GM12878 (cell line): ENCODE data around the gene TTC23L. TPM values are rescaled to one million over a fixed set of nuclear protein-coding genes. Genes with fewer than 3 reads are reported as not detected.

Experiments used
- BHLHE40 ChIP-seq, 2 experiments: fragments of 450-650 bp in 1 of 2; IDR thresholded peaks; 2 replicates each; pipeline ENCODE4 v1.6.1; 2011 to 2017; ENCODE audit warnings: low read depth in 2 of 2, borderline replicate concordance in 1 of 2, improper control_type of control experiment in 1 of 2, low read length in 1 of 2, mild to moderate bottlenecking in 1 of 2
- CEBPB ChIP-seq, 2 experiments: fragments of 150-350 bp in 1 of 2; IDR thresholded peaks; 2 replicates each; pipeline ENCODE4 v1.6.1; 2012 to 2014; ENCODE audit warnings: low read depth in 2 of 2, low read length in 2 of 2, borderline replicate concordance in 1 of 2, inconsistent platforms in 1 of 2
- DPF2 ChIP-seq: fragments of 450-650 bp; IDR thresholded peaks from 2 replicates; pipeline ENCODE4 v1.6.1; 2017; ENCODE audit warnings: mild to moderate bottlenecking
- E2F8 ChIP-seq: fragments of 450-650 bp; IDR thresholded peaks from 2 replicates; pipeline ENCODE4 v1.6.1; 2018; ENCODE audit warnings: mild to moderate bottlenecking, low read depth, moderate library complexity; ENCODE audit not compliant: partially characterized antibody
- EED ChIP-seq: sonication (generic); IDR thresholded peaks from 2 replicates; pipeline ENCODE4 v1.6.1; 2016; ENCODE audit warnings: antibody characterized with exemption, low read depth
- FOXM1 ChIP-seq: IDR thresholded peaks from 2 replicates; pipeline ENCODE4 v1.6.1; 2012; ENCODE audit warnings: low read depth, mild to moderate bottlenecking, inconsistent platforms, low read length, moderate library complexity
- HCFC1 ChIP-seq: fragments of 150-350 bp; IDR thresholded peaks from 2 replicates; pipeline ENCODE4 v1.6.1; 2014; ENCODE audit warnings: low read length
- IKZF2 ChIP-seq, 2 experiments: fragments of 450-650 bp; IDR thresholded peaks; 2 replicates each; pipeline ENCODE4 v1.6.1; 2017; ENCODE audit warnings: mild to moderate bottlenecking in 2 of 2, moderate library complexity in 2 of 2
- IRF3 ChIP-seq: fragments of 450-650 bp; IDR thresholded peaks from 2 replicates; pipeline ENCODE4 v1.6.1; 2014; ENCODE audit warnings: mild to moderate bottlenecking
- JUNB ChIP-seq: IDR thresholded peaks from 2 replicates; pipeline ENCODE4 v1.6.1; 2016; ENCODE audit warnings: antibody characterized with exemption, mild to moderate bottlenecking
- NR2C1 ChIP-seq: fragments of 450-650 bp; IDR thresholded peaks from 2 replicates; pipeline ENCODE4 v1.6.1; 2017; ENCODE audit warnings: antibody characterized with exemption, mild to moderate bottlenecking, moderate library complexity
- NR2C2 ChIP-seq: IDR thresholded peaks from 2 replicates; pipeline ENCODE4 v1.6.1; 2011; ENCODE audit warnings: borderline replicate concordance, low read depth; ENCODE audit not compliant: control insufficient read depth, insufficient read length
- RCOR1 ChIP-seq: conservative IDR thresholded peaks from 2 replicates; pipeline ENCODE4 v1.6.1; 2012; ENCODE audit warnings: low read depth, low read length, improper control_type of control experiment
- RUNX3 ChIP-seq: IDR thresholded peaks from 2 replicates; pipeline ENCODE4 v1.6.1; 2012; ENCODE audit warnings: low read length, inconsistent platforms
- SRF ChIP-seq, 2 experiments: IDR thresholded peaks; 2 replicates each; pipeline ENCODE4 v1.6.1; 2011; ENCODE audit warnings: low read depth in 2 of 2, low read length in 2 of 2, mild to moderate bottlenecking in 1 of 2, moderate library complexity in 1 of 2
- STAT3 ChIP-seq: IDR thresholded peaks from 2 replicates; pipeline ENCODE4 v1.6.1; 2011; ENCODE audit warnings: low read depth, low read length, improper control_type of control experiment
- TARDBP ChIP-seq: IDR thresholded peaks from 2 replicates; pipeline ENCODE4 v1.6.1; 2016; ENCODE audit warnings: borderline replicate concordance
- USF1 ChIP-seq: IDR thresholded peaks from 2 replicates; pipeline ENCODE4 v1.6.1; 2011; ENCODE audit warnings: borderline replicate concordance, low read depth, mild to moderate bottlenecking, moderate library complexity, mixed read lengths, low read length; ENCODE audit not compliant: insufficient read depth; ENCODE audit errors: extremely low read length
- YY1 ChIP-seq: IDR thresholded peaks from 2 replicates; pipeline ENCODE4 v1.6.1; 2011; ENCODE audit warnings: low read depth, mild to moderate bottlenecking, low read length
- ZBTB40 ChIP-seq: fragments of 450-650 bp; IDR thresholded peaks from 2 replicates; pipeline ENCODE4 v1.6.1; 2016; ENCODE audit warnings: mild to moderate bottlenecking, moderate library complexity, borderline replicate concordance
- ZNF24 ChIP-seq: fragments of 450-650 bp; IDR thresholded peaks from 2 replicates; pipeline ENCODE4 v1.6.1; 2017; ENCODE audit warnings: antibody characterized with exemption, mild to moderate bottlenecking
- ZNF274 ChIP-seq: IDR thresholded peaks from one replicate; pipeline ENCODE4 v1.8.0; 2011; ENCODE audit not compliant: insufficient read length, insufficient read depth
- polyA plus RNA-seq, 11 experiments: library from polyadenylated mRNA; depleted of rRNA in 4 of 11; unstranded in 6 of 11; stranded (reverse) in 5 of 11; fragments of >200 nt; fragmentation: Nextera tagmentation in 4 of 11; fragmentation: Illumina TruSeq in 1 of 11; extraction: Ambion mirVana in 4 of 11; extraction: Trizol in 1 of 11; gene quantifications; 1 replicate in 1 of 11; 2 replicates in 10 of 11; pipeline versions ENCODE4 v1.2.1 to v1.2.3, GENCODE V29; 2011 to 2016; ENCODE audit warnings: inconsistent platforms in 2 of 11, missing spikeins in 2 of 11, low read depth in 1 of 11
- total RNA-seq, 4 experiments: library from RNA; depleted of rRNA in 3 of 4; stranded (reverse); fragments of >200 nt in 3 of 4; fragmentation: Illumina TruSeq in 1 of 4; extraction: Trizol in 1 of 4; gene quantifications; 2 replicates each; pipeline versions ENCODE4 v1.2.1 to v1.2.3, GENCODE V29; 2013 to 2021

TTC23L gene
- total and polyA plus RNA-seq, 10 of the 15 experiments (the other 5 are each of a cell fraction or from before 2014, with no cell fraction given) = 0.09 to 0.34 TPM; not detected in 8

GRCh38 chr5:34915139-34915855 is 76.3 kb downstream of the TTC23L start, which contains the start of the genes BRIX1 and RAD1 (continued):
- peak; percentile 97 for TF ChIP-seq ZBTB40
- 0 out of 2 replicates have a peak, but pooled peaks have one; percentile 25 for TF ChIP-seq IRF3
- TF ChIP-seq YY1 = peak; percentile 99
- TF ChIP-seq NR2C2 = no peak
- TF ChIP-seq TARDBP = peak; percentile 86
- TF ChIP-seq JUNB = no peak
- peak; percentile 84; the same call in 1 of the 2 replicates for TF ChIP-seq RCOR1
- TF ChIP-seq USF1 = no peak
- no peak for TF ChIP-seq CEBPB (IDR thresholded peaks at IDR 0.05; ENCODE audit: borderline replicate concordance in 1 of 2, low read depth in 2 of 2, low read length in 2 of 2)
- TF ChIP-seq ZNF24 = peak; percentile 82; the same call in 1 of the 2 replicates
- TF ChIP-seq IKZF2 (IDR thresholded peaks at IDR 0.05) = no peak; a peak in 1 of 4 replicates
- peak; percentile 85 for TF ChIP-seq HCFC1
- peak; percentile 92 for TF ChIP-seq E2F8
- no peak for TF ChIP-seq STAT3
- peak; percentile 95 for TF ChIP-seq RUNX3
- peak; percentile 44 to 77; a peak in 2 of 4 replicates for TF ChIP-seq SRF (IDR thresholded peaks at IDR 0.05; ENCODE audit: low read depth in 2 of 2, low read length in 2 of 2)
- TF ChIP-seq EED = no peak
- TF ChIP-seq ZNF274 = no peak
- TF ChIP-seq BHLHE40 (IDR thresholded peaks at IDR 0.05; ENCODE audit: borderline replicate concordance in 1 of 2, low read depth in 2 of 2, low read length in 1 of 2) = peak; percentile 93 to 96
- TF ChIP-seq DPF2 = no peak
- no peak for TF ChIP-seq FOXM1
- TF ChIP-seq NR2C1 = peak; percentile 73
